DOHH2 (cell line): ENCODE results near the gene GUK1.
A peak's percentile ranks its signal among the peaks of the same experiment; 100 is the strongest.

Experiments
- H3F3A ChIP-seq: fragments of 200-600 bp; sonication (generic), shearing (Covaris generic); 2 replicates; pipeline ENCODE4 v1.6.0; 2016; ENCODE audit warnings: antibody characterized with exemption, mild to moderate bottlenecking; ENCODE audit not compliant: control insufficient read depth, insufficient read depth
- H3K27ac ChIP-seq: fragments of 200-600 bp; sonication (generic); 2 replicates; pipeline ENCODE4 v1.5.1; 2014; ENCODE audit warnings: low read depth, mild to moderate bottlenecking, low read length, moderate library complexity
- H3K27me3 ChIP-seq: fragments of 200-600 bp; sonication (generic); 2 replicates; pipeline ENCODE4 v1.6.1; 2014; ENCODE audit warnings: mild to moderate bottlenecking, low read length, mixed read lengths; ENCODE audit not compliant: control insufficient read depth
- H3K36me3 ChIP-seq: fragments of 200-600 bp; sonication (generic); 2 replicates; pipeline ENCODE4 v1.6.1; 2014; ENCODE audit warnings: mild to moderate bottlenecking, low read length, moderate library complexity, mixed read lengths; ENCODE audit not compliant: control insufficient read depth
- H3K4me1 ChIP-seq: fragments of 200-600 bp; sonication (generic); 2 replicates; pipeline ENCODE4 v1.6.1; 2014; ENCODE audit warnings: mild to moderate bottlenecking, low read length, mixed read lengths; ENCODE audit not compliant: control insufficient read depth
- H3K4me2 ChIP-seq: fragments of 200-600 bp; sonication (generic); 2 replicates; pipeline ENCODE4 v1.6.0; 2014; ENCODE audit warnings: mild to moderate bottlenecking, low read length, moderate library complexity
- H3K4me3 ChIP-seq: fragments of 200-600 bp; sonication (generic); 2 replicates; pipeline ENCODE4 v1.5.1; 2014; ENCODE audit warnings: mild to moderate bottlenecking, low read length, mixed read lengths
- H3K79me2 ChIP-seq: fragments of 200-600 bp; sonication (generic); 2 replicates; pipeline ENCODE4 v1.6.1; 2014; ENCODE audit warnings: mild to moderate bottlenecking, low read length, mixed read lengths; ENCODE audit not compliant: control insufficient read depth
- H3K9me2 ChIP-seq: fragments of 200-600 bp; sonication (generic); replicated peaks from 2 replicates; pipeline ENCODE4 v1.6.1; 2014; ENCODE audit warnings: mild to moderate bottlenecking, low read length, mixed read lengths; ENCODE audit not compliant: control insufficient read depth
- H3K9me3 ChIP-seq: fragments of 200-600 bp; sonication (generic); 2 replicates; pipeline ENCODE4 v1.6.1; 2014; ENCODE audit warnings: antibody characterized with exemption, low read length, mixed read lengths; ENCODE audit not compliant: control insufficient read depth, insufficient read depth
- H4K20me1 ChIP-seq: fragments of 200-600 bp; sonication (generic); 2 replicates; pipeline ENCODE4 v1.6.0; 2014; ENCODE audit warnings: low read depth, mild to moderate bottlenecking, antibody characterized with exemption, low read length, moderate library complexity; ENCODE audit not compliant: control insufficient read depth, insufficient read depth
- CTCF ChIP-seq: fragments of 200-600 bp; sonication (generic); IDR thresholded peaks from one replicate; pipeline ENCODE4 v1.5.1; 2014; ENCODE audit warnings: antibody characterized with exemption, mild to moderate bottlenecking, low read depth, low read length; ENCODE audit not compliant: poor library complexity, severe bottlenecking
- EZH2phosphoT487 ChIP-seq: fragments of 200-600 bp; sonication (generic); IDR thresholded peaks from 2 replicates; pipeline ENCODE4 v1.6.1; 2017; ENCODE audit warnings: borderline replicate concordance, mild to moderate bottlenecking, antibody characterized with exemption, low read length, moderate library complexity, mixed read lengths

The GUK1 gene

GRCh38 chr1:228102791-228103620 is 37.1 kb upstream of the GUK1 start, which contains the start of gene C1orf35:
C1orf35 (minus strand) TSS chr1:228103325; CDS start chr1:228103227, 98 bp downstream.
- peaks cover 58% of the 10 kb centered on the region for H3K36me3 ChIP-seq
- peaks cover 45% of the 10 kb centered on the region for H3K79me2 ChIP-seq
- peaks cover 29% of the 10 kb centered on the region for H3K4me1 ChIP-seq
- H3K9me2 ChIP-seq: no peaks in the 10 kb centered on the region
- peak within 1 kb of the TSS; percentile 93 for H3K4me3 ChIP-seq
- H3K4me2 ChIP-seq: peak within 1 kb of the TSS; percentile 63
- H3K9me3 ChIP-seq: no peaks in the 10 kb centered on the region
- H4K20me1 ChIP-seq: no peaks in the 10 kb centered on the region; the same call in 1 of the 2 replicates
- peaks cover 20% of the 10 kb centered on the region for H3F3A ChIP-seq
- TF ChIP-seq CTCF (no peak), EZH2phosphoT487 (no peak)
- H3K27me3 ChIP-seq: no peaks in the 10 kb centered on the region
- H3K27ac ChIP-seq: peak within 1 kb of the TSS; percentile 64

- Histone ChIP-seq H3F3A (peaks cover 16% of the 10 kb centered on the region), H3K27ac (no peak overlapping the region), H3K4me2 (peak overlapping the region; percentile 63), H4K20me1 (no peaks in the 10 kb centered on the region; the same call in 1 of the 2 replicates), H3K4me3 (peak overlapping the region; percentile 93), H3K79me2 (peaks cover 45% of the 10 kb centered on the region), H3K4me1 (peaks cover 34% of the 10 kb centered on the region), H3K9me2 (no peaks in the 10 kb centered on the region), H3K36me3 (peaks cover 42% of the 10 kb centered on the region), H3K27me3 (no peaks in the 10 kb centered on the region), H3K9me3 (no peaks in the 10 kb centered on the region)
- TF ChIP-seq EZH2phosphoT487: no peak
Observed at GRCh38 chr1:228104526-228105269, 35.4 kb upstream of the GUK1 start.

- no peaks in the 10 kb centered on the region; the same call in 1 of the 2 replicates for H4K20me1 ChIP-seq
- H3F3A ChIP-seq: peaks cover 17% of the 10 kb centered on the region
- TF ChIP-seq CTCF: no peak
- no peak for TF ChIP-seq EZH2phosphoT487
- no peaks in the 10 kb centered on the region for H3K9me2 ChIP-seq
- no peak overlapping the region for H3K4me2 ChIP-seq
- H3K27ac ChIP-seq: no peak overlapping the region
- H3K4me3 ChIP-seq: no peak overlapping the region
- peaks cover 41% of the 10 kb centered on the region for H3K4me1 ChIP-seq
- H3K36me3 ChIP-seq: peaks cover 36% of the 10 kb centered on the region
- H3K27me3 ChIP-seq: no peaks in the 10 kb centered on the region
- H3K79me2 ChIP-seq: peaks cover 45% of the 10 kb centered on the region
- no peaks in the 10 kb centered on the region for H3K9me3 ChIP-seq
Observed at GRCh38 chr1:228105270-228105995, 34.6 kb upstream of the GUK1 start.
